Measurements from ENCODE around the gene RERE. TPM values are rescaled to one million over a fixed set of nuclear protein-coding genes. Genes with fewer than 3 reads are reported as not detected.

The RERE gene
- polyA plus RNA-seq, 3 donors from 2014 or later, result 3.8 to 5.9 (median 3.8) TPM

- Mint-ChIP-seq H3K4me3 (no peak overlapping the region), H3K9me3 (no peaks in the 10 kb centered on the region), H3K27ac (no peak overlapping the region)
Observed at GRCh38 chr1:8421721-8422120, 395.7 kb downstream of the RERE start.

GRCh38 chr1:8420318-8420717, 397.1 kb downstream of the RERE start:
- H3K27ac Mint-ChIP-seq, result no peak overlapping the region
- DNase-seq, result no peak
- peaks cover 13 to 24% of the 10 kb centered on the region in 2 donors for H3K4me1 Mint-ChIP-seq
- no peak overlapping the region for H3K4me3 Mint-ChIP-seq
- H3K9me3 Mint-ChIP-seq, result no peaks in the 10 kb centered on the region
- H3K36me3 Mint-ChIP-seq, result peaks cover 3 to 19% (median 4%) of the 10 kb centered on the region in 3 donors
- peaks cover 0 to 15% (median 4%) of the 10 kb centered on the region in 3 donors for H3K27me3 Mint-ChIP-seq (ENCODE audit: low read depth in 3 of 3)

More at GRCh38 chr1:8421721-8422120, 395.7 kb downstream of the RERE start:
- Mint-ChIP-seq H3K36me3 (peaks cover 0 to 13% (median 0%) of the 10 kb centered on the region in 3 donors), H3K27me3 (ENCODE audit: low read depth in 3 of 3) (peaks cover 0 to 18% (median 4%) of the 10 kb centered on the region in 3 donors), H3K4me1 (peaks cover 27 to 36% of the 10 kb centered on the region in 2 donors)
- no peak for DNase-seq

GRCh38 chr1:8419861-8420260, 397.6 kb downstream of the RERE start:
- no peak for DNase-seq
- H3K27me3 Mint-ChIP-seq (ENCODE audit: low read depth in 3 of 3), result peaks cover 0 to 15% (median 4%) of the 10 kb centered on the region in 3 donors
- H3K4me3 Mint-ChIP-seq, result no peak overlapping the region
- H3K27ac Mint-ChIP-seq, result no peak overlapping the region
- peaks cover 3 to 19% (median 4%) of the 10 kb centered on the region in 3 donors for H3K36me3 Mint-ChIP-seq
- peaks cover 9 to 21% of the 10 kb centered on the region in 2 donors for H3K4me1 Mint-ChIP-seq
- no peaks in the 10 kb centered on the region for H3K9me3 Mint-ChIP-seq

GRCh38 chr1:8419172-8419571, 398.3 kb downstream of the RERE start:
- Mint-ChIP-seq H3K4me1 (peaks cover 2 to 14% of the 10 kb centered on the region in 2 donors), H3K36me3 (peaks cover 3 to 13% (median 4%) of the 10 kb centered on the region in 3 donors), H3K27me3 (ENCODE audit: low read depth in 3 of 3) (peaks cover 0 to 9% (median 4%) of the 10 kb centered on the region in 3 donors), H3K4me3 (no peak overlapping the region), H3K9me3 (no peaks in the 10 kb centered on the region), H3K27ac (no peak overlapping the region)
- DNase-seq, result no peak

- no peak for DNase-seq
- peaks cover 0 to 13% of the 10 kb centered on the region in 2 donors for H3K4me1 Mint-ChIP-seq
- H3K27me3 Mint-ChIP-seq (ENCODE audit: low read depth in 3 of 3), result peaks cover 0 to 8% (median 4%) of the 10 kb centered on the region in 3 donors
- no peaks in the 10 kb centered on the region for H3K9me3 Mint-ChIP-seq
- no peak overlapping the region for H3K4me3 Mint-ChIP-seq
- no peak overlapping the region for H3K27ac Mint-ChIP-seq
- H3K36me3 Mint-ChIP-seq, result peaks cover 3 to 13% (median 4%) of the 10 kb centered on the region in 3 donors
Observed at GRCh38 chr1:8418301-8418700, 399.1 kb downstream of the RERE start.

- Mint-ChIP-seq H3K4me3 (no peak overlapping the region), H3K4me1 (peaks cover under 1 to 13% of the 10 kb centered on the region in 2 donors), H3K27me3 (ENCODE audit: low read depth in 3 of 3) (peaks cover 0 to 2% (median 0%) of the 10 kb centered on the region in 3 donors), H3K27ac (no peak overlapping the region), H3K9me3 (no peaks in the 10 kb centered on the region), H3K36me3 (peaks cover 3 to 13% (median 7%) of the 10 kb centered on the region in 3 donors)
- no peak for DNase-seq
Observed at GRCh38 chr1:8417625-8418024, 399.8 kb downstream of the RERE start.

- Mint-ChIP-seq H3K27ac (no peak overlapping the region), H3K9me3 (no peaks in the 10 kb centered on the region), H3K4me3 (no peak overlapping the region), H3K36me3 (peaks cover 3 to 13% (median 7%) of the 10 kb centered on the region in 3 donors), H3K27me3 (ENCODE audit: low read depth in 3 of 3) (peaks cover 0 to 2% (median 0%) of the 10 kb centered on the region in 3 donors), H3K4me1 (peaks cover 5 to 13% of the 10 kb centered on the region in 2 donors)
- DNase-seq, result no peak
Observed at GRCh38 chr1:8416881-8417280, 400.6 kb downstream of the RERE start.

- no peak for DNase-seq
- H3K36me3 Mint-ChIP-seq, result peaks cover 3 to 13% (median 7%) of the 10 kb centered on the region in 3 donors
- no peak overlapping the region for H3K27ac Mint-ChIP-seq
- H3K27me3 Mint-ChIP-seq (ENCODE audit: low read depth in 3 of 3), result peaks cover 0 to 3% (median 0%) of the 10 kb centered on the region in 3 donors
- H3K4me1 Mint-ChIP-seq, result peaks cover 5 to 16% of the 10 kb centered on the region in 2 donors
- H3K9me3 Mint-ChIP-seq, result no peaks in the 10 kb centered on the region
- no peak overlapping the region for H3K4me3 Mint-ChIP-seq
Observed at GRCh38 chr1:8415526-8416278, 401.7 kb downstream of the RERE start.

- peaks cover 3 to 12% (median 7%) of the 10 kb centered on the region in 3 donors for H3K36me3 Mint-ChIP-seq
- DNase-seq, result no peak
- peaks cover 19 to 20% of the 10 kb centered on the region in 2 donors for H3K4me1 Mint-ChIP-seq
- no peak overlapping the region for H3K4me3 Mint-ChIP-seq
- no peak overlapping the region for H3K27ac Mint-ChIP-seq
- H3K27me3 Mint-ChIP-seq (ENCODE audit: low read depth in 3 of 3), result peaks cover 0 to 2% (median 0%) of the 10 kb centered on the region in 3 donors
- H3K9me3 Mint-ChIP-seq, result no peaks in the 10 kb centered on the region
Observed at GRCh38 chr1:8412183-8412831, 405.1 kb downstream of the RERE start.

- Mint-ChIP-seq H3K9me3 (no peaks in the 10 kb centered on the region), H3K4me1 (peaks cover 19 to 20% of the 10 kb centered on the region in 2 donors), H3K4me3 (no peak overlapping the region)
Observed at GRCh38 chr1:8411803-8412182, 405.6 kb downstream of the RERE start.

GRCh38 chr1:8410791-8411190, 406.6 kb downstream of the RERE start:
- H3K36me3 Mint-ChIP-seq, result peaks cover under 1 to 4% (median 3%) of the 10 kb centered on the region in 3 donors
- no peak overlapping the region for H3K4me3 Mint-ChIP-seq
- H3K27me3 Mint-ChIP-seq (ENCODE audit: low read depth in 3 of 3), result peaks cover 0 to 2% (median 0%) of the 10 kb centered on the region in 3 donors

More at GRCh38 chr1:8411803-8412182, 405.6 kb downstream of the RERE start:
- Mint-ChIP-seq H3K36me3 (peaks cover 3 to 11% (median 7%) of the 10 kb centered on the region in 3 donors), H3K27me3 (ENCODE audit: low read depth in 3 of 3) (peaks cover 0 to 2% (median 0%) of the 10 kb centered on the region in 3 donors), H3K27ac (no peak overlapping the region)
- no peak for DNase-seq

GRCh38 chr1:8409606-8410005, 407.8 kb downstream of the RERE start:
- H3K27me3 Mint-ChIP-seq (ENCODE audit: low read depth in 3 of 3), result peaks cover 0 to 2% (median 0%) of the 10 kb centered on the region in 3 donors
- no peak overlapping the region for H3K4me3 Mint-ChIP-seq
- peaks cover 17 to 20% of the 10 kb centered on the region in 2 donors for H3K4me1 Mint-ChIP-seq
- peaks cover 0 to 4% (median 3%) of the 10 kb centered on the region in 3 donors for H3K36me3 Mint-ChIP-seq
- no peak overlapping the region for H3K27ac Mint-ChIP-seq
- no peak for DNase-seq
- no peaks in the 10 kb centered on the region for H3K9me3 Mint-ChIP-seq

More at GRCh38 chr1:8410791-8411190, 406.6 kb downstream of the RERE start:
- Mint-ChIP-seq H3K4me1 (peaks cover 19 to 20% of the 10 kb centered on the region in 2 donors), H3K9me3 (no peaks in the 10 kb centered on the region), H3K27ac (peak overlapping the region in 1 of 6 donors; percentile 18)
- no peak for DNase-seq

GRCh38 chr1:8409106-8409505, 408.3 kb downstream of the RERE start:
- DNase-seq, result peak in 1 of 3 donors; percentile 24
- peaks cover 0 to 4% (median 3%) of the 10 kb centered on the region in 3 donors for H3K36me3 Mint-ChIP-seq
- H3K4me1 Mint-ChIP-seq, result peaks cover 18 to 20% of the 10 kb centered on the region in 2 donors
- no peaks in the 10 kb centered on the region for H3K9me3 Mint-ChIP-seq
- H3K27me3 Mint-ChIP-seq (ENCODE audit: low read depth in 3 of 3), result peaks cover 0 to 2% (median 0%) of the 10 kb centered on the region in 3 donors
- peak overlapping the region in 2 of 6 donors; percentile 9 to 31 for H3K27ac Mint-ChIP-seq
- peak overlapping the region in 2 of 5 donors; percentile 3 to 36 for H3K4me3 Mint-ChIP-seq
